ENCODE results near the gene DMXL1.

Gene DMXL1

GRCh38 chr5:119286511-119287488 lies 215.9 kb downstream of the DMXL1 start:
- no peak for TF ChIP-seq CTCF (IDR thresholded peaks at IDR 0.05; ENCODE audit: low read depth, low read length)
- no peak for DNase-seq (ENCODE audit: extremely low read depth, low read depth)

GRCh38 chr5:119287547-119288111 lies 216.7 kb downstream of the DMXL1 start:
- TF ChIP-seq CTCF (IDR thresholded peaks at IDR 0.05; ENCODE audit: low read depth, low read length), result no peak
- DNase-seq (ENCODE audit: extremely low read depth, low read depth), result no peak

- DNase-seq (ENCODE audit: extremely low read depth, low read depth), result no peak
- no peak for TF ChIP-seq CTCF (IDR thresholded peaks at IDR 0.05; ENCODE audit: low read depth, low read length)
Measured at GRCh38 chr5:119288379-119289033, 217.6 kb downstream of the DMXL1 start.

GRCh38 chr5:119289438-119290044 lies 218.7 kb downstream of the DMXL1 start:
- DNase-seq (ENCODE audit: extremely low read depth, low read depth), result no peak
- TF ChIP-seq CTCF (IDR thresholded peaks at IDR 0.05; ENCODE audit: low read depth, low read length), result no peak

- no peak for DNase-seq (ENCODE audit: extremely low read depth, low read depth)
- no peak for TF ChIP-seq CTCF (IDR thresholded peaks at IDR 0.05; ENCODE audit: low read depth, low read length)
Measured at GRCh38 chr5:119290161-119290569, 219.3 kb downstream of the DMXL1 start.

- no peak for TF ChIP-seq CTCF (IDR thresholded peaks at IDR 0.05; ENCODE audit: low read depth, low read length)
- no peak for DNase-seq (ENCODE audit: extremely low read depth, low read depth)
Measured at GRCh38 chr5:119290607-119291006, 219.7 kb downstream of the DMXL1 start.

Measured in AG09319 (cell line).